ENCODE measurements around the gene LGR5. TPM values are rescaled to one million over a fixed set of nuclear protein-coding genes. Genes with fewer than 3 reads are reported as not detected.

Gene LGR5
- 4.1 and 7.6 TPM in 2 replicates for total RNA-seq (2014; rRNA removed; shearing (Covaris generic))

- DNase-seq (ENCODE audit: low spot score) = peak; percentile 60
These were observed at the start of gene LGR5 for GRCh38 chr12:71439613-71440344. Gene LGR5 (plus strand): TSS chr12:71439798. CDS start chr12:71440081, 283 bp downstream.

GRCh38 chr12:71392521-71393145 lies 47.0 kb upstream of the LGR5 start:
- peak; percentile 78 for DNase-seq (ENCODE audit: low spot score)

GRCh38 chr12:71393625-71394024 lies 46.0 kb upstream of the LGR5 start:
- DNase-seq (ENCODE audit: low spot score) = no peak

GRCh38 chr12:71397433-71397954 lies 42.1 kb upstream of the LGR5 start:
- no peak for DNase-seq (ENCODE audit: low spot score)

- no peak for DNase-seq (ENCODE audit: low spot score)
These were observed 40.4 kb upstream of the LGR5 start for GRCh38 chr12:71399197-71399596.

GRCh38 chr12:71400481-71400880 lies 39.1 kb upstream of the LGR5 start:
- DNase-seq (ENCODE audit: low spot score) = no peak

GRCh38 chr12:71405884-71406283 lies 33.7 kb upstream of the LGR5 start:
- no peak for DNase-seq (ENCODE audit: low spot score)

GRCh38 chr12:71407732-71408131 lies 31.9 kb upstream of the LGR5 start:
- no peak for DNase-seq (ENCODE audit: low spot score)

- no peak for DNase-seq (ENCODE audit: low spot score)
These were observed 28.8 kb upstream of the LGR5 start for GRCh38 chr12:71410844-71411243.

GRCh38 chr12:71411635-71412034 lies 28.0 kb upstream of the LGR5 start:
- DNase-seq (ENCODE audit: low spot score) = no peak

- DNase-seq (ENCODE audit: low spot score) = peak; percentile 87
These were observed 24.0 kb upstream of the LGR5 start for GRCh38 chr12:71415336-71416231.

- DNase-seq (ENCODE audit: low spot score) = no peak
These were observed 22.4 kb upstream of the LGR5 start for GRCh38 chr12:71417181-71417580.

- no peak for DNase-seq (ENCODE audit: low spot score)
These were observed 18.7 kb upstream of the LGR5 start for GRCh38 chr12:71420775-71421406.

- no peak for DNase-seq (ENCODE audit: low spot score)
These were observed 13.9 kb upstream of the LGR5 start for GRCh38 chr12:71425568-71426299.

- peak; percentile 20 for DNase-seq (ENCODE audit: low spot score)
These were observed 13.1 kb upstream of the LGR5 start for GRCh38 chr12:71426300-71427047.

GRCh38 chr12:71430756-71431155 lies 8.8 kb upstream of the LGR5 start:
- no peak for DNase-seq (ENCODE audit: low spot score)

GRCh38 chr12:71431991-71432390 lies 7.6 kb upstream of the LGR5 start:
- DNase-seq (ENCODE audit: low spot score) = no peak

GRCh38 chr12:71432936-71433335 lies 6.7 kb upstream of the LGR5 start:
- DNase-seq (ENCODE audit: low spot score) = no peak

GRCh38 chr12:71436696-71437095 lies 2.9 kb upstream of the LGR5 start:
- DNase-seq (ENCODE audit: low spot score) = no peak

Measured in HT-29 (cell line).